ENCODE measurements around the gene SH3BP5L. TPM values are rescaled to one million over a fixed set of nuclear protein-coding genes. Genes with fewer than 3 reads are reported as not detected.
A peak's percentile ranks its signal among the peaks of the same experiment; 100 is the strongest.

SH3BP5L gene
- total and polyA plus RNA-seq, 2 of the 4 experiments (the other 2 are of a cell fraction) = 23.3 to 35.9 TPM

- Histone ChIP-seq H3K9me3 (ENCODE audit: control insufficient read depth, insufficient read depth, low read length) (no peaks in the 10 kb centered on the region), H3K27me3 (ENCODE audit: control insufficient read depth, insufficient read depth, low read length) (no peaks in the 10 kb centered on the region), H4K5ac (ENCODE audit: low read depth, low read length) (no peak overlapping the region), H2BK20ac (ENCODE audit: low read depth, low read length) (no peak overlapping the region), H2AFZ (replicated peaks; ENCODE audit: low read length, poor library complexity) (no peak overlapping the region), H3K18ac (ENCODE audit: low read depth, low read length) (no peak overlapping the region), H3K36me3 (ENCODE audit: control insufficient read depth, insufficient read depth, low read length) (no peaks in the 10 kb centered on the region), H4K91ac (ENCODE audit: insufficient read depth, low read depth, low read length) (no peak overlapping the region), H3K79me1 (ENCODE audit: low read depth in 1 of 2, low read length in 2 of 2) (peaks cover 12 to 19% of the 10 kb centered on the region in 2 experiments; a peak in 3 of 4 replicates), H3K4me1 (ENCODE audit: control insufficient read depth, insufficient read depth, low read length) (peaks cover 18% of the 10 kb centered on the region), H3K56ac (ENCODE audit: extremely low read depth, insufficient read depth, low read length) (no peak overlapping the region), H3K14ac (replicated peaks; ENCODE audit: low read depth, low read length) (no peak overlapping the region), H3K23ac (ENCODE audit: low read depth, low read length) (0 out of 2 replicates have a peak overlapping the region, but pooled peaks have one; percentile 19), H2BK15ac (ENCODE audit: low read depth, low read length) (no peak overlapping the region), H3K4me3 (ENCODE audit: insufficient read depth, low read depth, low read length) (no peak overlapping the region), H2BK5ac (ENCODE audit: low read depth, low read length, poor library complexity, severe bottlenecking) (no peak overlapping the region), H4K20me1 (ENCODE audit: insufficient read depth, low read length) (no peaks in the 10 kb centered on the region), H3K4me2 (ENCODE audit: low read depth, low read length) (no peak overlapping the region), H3K4ac (ENCODE audit: low read depth, low read length) (no peak overlapping the region), H3K27ac (ENCODE audit: insufficient read depth, low read length) (no peak overlapping the region), H4K8ac (ENCODE audit: low read depth in 2 of 2, low read length in 2 of 2) (no peak overlapping the region), H2BK120ac (ENCODE audit: low read depth, low read length) (no peak overlapping the region), H3K9me1 (ENCODE audit: insufficient read depth, low read length) (peaks cover 15% of the 10 kb centered on the region; the same call in 1 of the 2 replicates), H2AK5ac (ENCODE audit: low read depth, low read length) (no peak overlapping the region), H3K9ac (ENCODE audit: low read depth, low read length) (no peak overlapping the region), H2AK9ac (replicated peaks; ENCODE audit: low read depth, low read length, poor library complexity) (no peak overlapping the region)
- no CpG with 5 or more reads among the region's 2 CpGs for WGBS, 2 experiments (ENCODE audit: extremely low coverage in 2 of 2, insufficient read length in 1 of 2)
- ChIA-PET POLR2A (ENCODE audit: unreplicated experiment) (no interaction called here), CTCF (interaction anchor here (0.8 kb wide), 1 partner anchor 12 kb away, joined by 5 read pairs; no protein-coding TSS in a partner anchor)
- no peak for TF ChIP-seq CTCF (conservative IDR thresholded peaks at IDR 0.05; ENCODE audit: low read depth, low read length)
- no peak for TF ChIP-seq CHD1 (IDR thresholded peaks at IDR 0.05; ENCODE audit: low read depth, low read length)
- DNase-seq (no peak), ATAC-seq (ENCODE audit: low read depth) (no peak)
- intact Hi-C loops (cut with micrococcal nuclease) = no loop called here
- in situ Hi-C loops (cut with MboI; ENCODE audit: low sequenced_read_pairs) = no loop called here
- dilution Hi-C loops (cut with HindIII; ENCODE audit: low sequenced_read_pairs, unreplicated experiment) = no loop called here
- no TSS peak for BruUV-seq (replicated peaks)
Measured at GRCh38 chr1:248861616-248862015, 35.9 kb upstream of the SH3BP5L start.

Data from IMR-90 (cell line).